Testis (tissue), 3 donors: ENCODE results near the gene TAMALIN. TPM values are rescaled to one million over a fixed set of nuclear protein-coding genes. Genes with fewer than 3 reads are reported as not detected.

Experiments used
- DNase-seq: peaks from one replicate; pipeline ENCODE4 v3.0.0-alpha.2; 2019
- H3K27ac ChIP-seq, 2 donors: fragments of 200-600 bp; sonication (generic); one replicate each; pipeline ENCODE4 v1.5.1; 2019
- H3K27me3 ChIP-seq: fragments of 200-600 bp; sonication (generic); one replicate; pipeline ENCODE4 v1.5.1; 2019
- H3K36me3 ChIP-seq: fragments of 200-600 bp; sonication (generic); one replicate; pipeline ENCODE4 v1.5.1; 2017; ENCODE audit warnings: low read depth; ENCODE audit errors: missing control alignments
- H3K4me1 ChIP-seq: fragments of 200-600 bp; sonication (generic); one replicate; pipeline ENCODE4 v1.5.1; 2019
- H3K4me3 ChIP-seq, 2 donors: fragments of 200-600 bp; sonication (generic); one replicate each; pipeline ENCODE4 v1.5.1; 2017 to 2019
- H3K9me3 ChIP-seq: fragments of 200-600 bp; sonication (generic); one replicate; pipeline ENCODE4 v1.5.1; 2017
- POLR2A ChIP-seq: fragments of 450-650 bp; IDR thresholded peaks from one replicate; pipeline ENCODE4 v1.6.1; 2017; ENCODE audit warnings: antibody characterized with exemption, mild to moderate bottlenecking, moderate library complexity
- WGBS, 2 donors: methylation state at CpG; one replicate each; pipeline ENCODE4 v1.1.5; 2018; 5-methylcytosine and 5-hydroxymethylcytosine counted together
- intact Hi-C: fragments of 100-400 bp; cut with DNase I; formaldehyde crosslinking; loops from one replicate; pipeline ENCODE4 v1.15.1; 2023; ENCODE audit warnings: low total_unique reads
- polyA plus RNA-seq: library from polyadenylated mRNA; stranded (reverse); fragments of 350-450 nt; fragmentation: Illumina TruSeq; extraction: RNeasy Lipid Tissue Mini Kit (QIAGEN cat#74804); gene quantifications from one replicate; pipeline ENCODE4 v1.2.3, GENCODE V29; 2014; ENCODE audit warnings: low read depth, low replicate concordance; ENCODE audit not compliant: insufficient read depth
- total RNA-seq, 2 donors: library from RNA; depleted of rRNA; stranded (reverse); fragments of >200 nt; gene quantifications; one replicate each; pipeline ENCODE4 v1.2.3, GENCODE V29; 2016
- TF ChIP-seq, protein P1 (sequence below), 3 experiments: fragments of 450-650 bp in 2 of 3; fragments of 200-600 bp in 1 of 3; sonication (generic) in 1 of 3; IDR thresholded peaks; one replicate each; pipeline ENCODE4 v1.5.1; 2016 to 2019; ENCODE audit warnings: antibody characterized with exemption in 3 of 3, mild to moderate bottlenecking in 2 of 3, moderate library complexity in 1 of 3

Gene TAMALIN
- total and polyA plus RNA-seq, 3 donors from 2014 or later, result 7.7 to 10.4 (median 8.9) TPM

DNA sequence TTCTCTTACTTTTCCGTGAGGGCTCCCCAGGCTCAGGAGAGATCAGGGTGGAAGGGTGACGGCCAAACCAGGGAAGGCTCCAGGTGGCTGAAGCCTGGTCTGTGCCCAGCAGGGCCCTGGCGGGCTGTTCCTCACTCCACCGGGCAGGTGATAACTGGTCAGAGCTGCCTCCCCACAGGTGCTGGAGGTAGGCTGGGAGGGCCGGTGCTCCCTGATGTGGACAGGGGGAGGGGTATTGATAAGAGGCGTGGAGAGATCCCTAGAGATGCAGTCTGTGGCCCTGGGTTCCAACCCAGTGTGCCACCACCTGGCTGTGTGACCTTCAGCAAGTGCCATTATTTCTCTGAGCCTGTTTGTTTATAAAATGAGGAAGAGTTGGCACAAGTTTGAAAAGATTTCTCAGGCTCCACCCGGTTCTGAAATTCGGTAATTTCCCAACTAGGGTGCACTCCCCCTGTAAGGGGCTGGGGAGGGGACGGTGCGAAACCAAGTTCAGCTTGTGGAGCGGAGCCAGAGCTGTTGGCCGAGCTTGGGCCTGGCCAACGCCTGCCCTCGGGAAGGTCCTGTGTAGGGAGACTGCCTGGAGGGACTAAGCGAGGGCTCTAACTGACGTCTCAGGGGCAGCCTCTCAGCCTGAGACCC is 43.5 kb downstream of the TAMALIN start:
- H3K27me3 ChIP-seq, result no peaks in the 10 kb centered on the region
- H3K36me3 ChIP-seq, result no peaks in the 10 kb centered on the region
- peak overlapping the region; percentile 94 to 96 for H3K27ac ChIP-seq
- no peaks in the 10 kb centered on the region for H3K9me3 ChIP-seq
- peak overlapping the region; percentile 72 to 80 for H3K4me3 ChIP-seq
- intact Hi-C loops, result no loop called here
- TF ChIP-seq, protein P1, sequence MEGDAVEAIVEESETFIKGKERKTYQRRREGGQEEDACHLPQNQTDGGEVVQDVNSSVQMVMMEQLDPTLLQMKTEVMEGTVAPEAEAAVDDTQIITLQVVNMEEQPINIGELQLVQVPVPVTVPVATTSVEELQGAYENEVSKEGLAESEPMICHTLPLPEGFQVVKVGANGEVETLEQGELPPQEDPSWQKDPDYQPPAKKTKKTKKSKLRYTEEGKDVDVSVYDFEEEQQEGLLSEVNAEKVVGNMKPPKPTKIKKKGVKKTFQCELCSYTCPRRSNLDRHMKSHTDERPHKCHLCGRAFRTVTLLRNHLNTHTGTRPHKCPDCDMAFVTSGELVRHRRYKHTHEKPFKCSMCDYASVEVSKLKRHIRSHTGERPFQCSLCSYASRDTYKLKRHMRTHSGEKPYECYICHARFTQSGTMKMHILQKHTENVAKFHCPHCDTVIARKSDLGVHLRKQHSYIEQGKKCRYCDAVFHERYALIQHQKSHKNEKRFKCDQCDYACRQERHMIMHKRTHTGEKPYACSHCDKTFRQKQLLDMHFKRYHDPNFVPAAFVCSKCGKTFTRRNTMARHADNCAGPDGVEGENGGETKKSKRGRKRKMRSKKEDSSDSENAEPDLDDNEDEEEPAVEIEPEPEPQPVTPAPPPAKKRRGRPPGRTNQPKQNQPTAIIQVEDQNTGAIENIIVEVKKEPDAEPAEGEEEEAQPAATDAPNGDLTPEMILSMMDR (IDR thresholded peaks at IDR 0.05), result no peak
- no peak for TF ChIP-seq POLR2A
- H3K4me1 ChIP-seq, result peaks cover 44% of the 10 kb centered on the region
- DNase-seq, result no peak
- 24 to 26% methylated on average over 15 to 16 of the region's 16 CpGs for WGBS, 2 donors

DNA sequence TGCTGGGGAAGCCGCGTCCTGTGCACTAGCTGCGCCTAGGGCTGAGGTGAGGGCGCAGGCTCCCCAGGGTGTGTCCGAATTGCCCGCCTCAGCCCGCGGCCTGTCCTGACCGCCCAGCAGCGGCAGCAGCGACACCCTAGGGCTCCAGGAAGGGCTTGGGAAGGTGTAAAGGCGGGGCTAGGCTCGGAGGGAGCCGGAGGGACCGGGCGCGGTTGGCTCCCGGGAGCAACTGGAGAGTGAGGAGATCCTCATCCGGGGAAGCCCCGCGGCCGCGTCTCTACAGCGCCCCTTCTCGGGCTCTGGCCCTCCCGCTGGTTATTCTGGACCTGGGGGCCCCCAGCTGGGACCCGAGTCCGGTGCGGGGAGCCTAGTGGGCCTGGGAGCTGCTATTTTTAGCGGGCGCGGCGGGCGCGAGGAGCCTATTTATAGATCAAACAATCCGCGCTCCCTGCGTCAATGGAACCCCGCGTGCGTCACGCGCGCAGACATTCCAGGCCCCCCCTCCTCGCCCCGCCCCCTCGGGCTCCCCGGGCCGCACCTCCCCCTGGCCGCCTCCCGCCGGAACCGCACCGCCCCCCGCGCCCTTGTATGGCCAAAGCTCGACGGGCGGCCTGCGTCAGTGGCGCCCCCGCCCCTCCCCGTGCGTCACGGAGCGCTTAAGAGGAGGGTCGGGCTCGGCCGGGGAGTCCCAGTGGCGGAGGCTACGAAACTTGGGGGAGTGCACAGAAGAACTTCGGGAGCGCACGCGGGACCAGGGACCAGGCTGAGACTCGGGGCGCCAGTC is 44.2 kb downstream of the TAMALIN start, which contains the start of gene NR4A1:
TSS of gene NR4A1 (plus strand) at position 685 of the 784 bp plus-strand sequence. CDS start 2,887 bp downstream, outside the sequence.
- intact Hi-C loops, result no loop called here
- Histone ChIP-seq H3K27ac (peak within 1 kb of the TSS; percentile 94 to 96), H3K4me3 (peak within 1 kb of the TSS; percentile 72 to 80), H3K27me3 (no peaks in the 10 kb centered on the region), H3K36me3 (no peaks in the 10 kb centered on the region), H3K9me3 (no peaks in the 10 kb centered on the region), H3K4me1 (peaks cover 37% of the 10 kb centered on the region)
- TF ChIP-seq, protein P1 (IDR thresholded peaks at IDR 0.05), result no peak
- peak; percentile 96 for TF ChIP-seq POLR2A
- DNase-seq, result peak; percentile 98
- WGBS, 2 donors, result 1 to 2% methylated on average over 13 to 57 of the region's 77 CpGs

DNA sequence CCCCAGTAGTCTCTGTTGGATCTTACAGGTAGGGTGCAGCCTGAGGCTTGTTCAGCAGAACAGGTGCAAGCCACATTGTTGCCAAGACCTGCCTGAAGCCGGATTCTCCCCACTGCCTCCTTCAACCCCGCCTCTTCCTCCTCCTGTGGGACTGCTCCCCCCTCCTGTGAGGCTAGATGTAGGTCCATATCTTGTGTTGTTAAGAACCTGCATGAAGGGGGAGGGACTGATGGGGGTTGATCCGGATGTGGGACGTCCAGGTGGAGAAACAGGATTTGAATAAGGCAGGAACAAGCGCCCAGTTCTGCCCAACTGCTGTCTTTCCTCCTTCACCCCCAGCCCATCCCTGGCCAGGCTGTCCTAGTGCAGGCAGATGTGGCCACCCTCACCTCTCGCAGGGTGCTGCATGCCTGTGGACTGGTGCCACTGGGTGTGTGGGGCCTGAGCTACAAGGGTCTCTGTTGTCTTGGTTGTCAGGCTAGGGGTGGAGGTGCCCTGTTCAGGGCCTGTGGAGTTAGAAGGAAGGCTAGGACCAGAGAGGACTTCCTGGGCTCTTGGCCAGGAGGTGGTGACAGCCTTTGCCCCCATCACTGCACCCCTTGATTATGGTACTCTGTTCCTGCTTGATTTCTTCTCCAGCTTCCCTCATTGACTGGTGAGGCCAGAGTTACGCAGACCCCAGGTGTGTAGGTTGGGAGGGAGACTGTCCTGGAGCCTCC is 45.9 kb downstream of the TAMALIN start:
- H3K4me3 ChIP-seq, result peak overlapping the region; percentile 72 to 80

DNA sequence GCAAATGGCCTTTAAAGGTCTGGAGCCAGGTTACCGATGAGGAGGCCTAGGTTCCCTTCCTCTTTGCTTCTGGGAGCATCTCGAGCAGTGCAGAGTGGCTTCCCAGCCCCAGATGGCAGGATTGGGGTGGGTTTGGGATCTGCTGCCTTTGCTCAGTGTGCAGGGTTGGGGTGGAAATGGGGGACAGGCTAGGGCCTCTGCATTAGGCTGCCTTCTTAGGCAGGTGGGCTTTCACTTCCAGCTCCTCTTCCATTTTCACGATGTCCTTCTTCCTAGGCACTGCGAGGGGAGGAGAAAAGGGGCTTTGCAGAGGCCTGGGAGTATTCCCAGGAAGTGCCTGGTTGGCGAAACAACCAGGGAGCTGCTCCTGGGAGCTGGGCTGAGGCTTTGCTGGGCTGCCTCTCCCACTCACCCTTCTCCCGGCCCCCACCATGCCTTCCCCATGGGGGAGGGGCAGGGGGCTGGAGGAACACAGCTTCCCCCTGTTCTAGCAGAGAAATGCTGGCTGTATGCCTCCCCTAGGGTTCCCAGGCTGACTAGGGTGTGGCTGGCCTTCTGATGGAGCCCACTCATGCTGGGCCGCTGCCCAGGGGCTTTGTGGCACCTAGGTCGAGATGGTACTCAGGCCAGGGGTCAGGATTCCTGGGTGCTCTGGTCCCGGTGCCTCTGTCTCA is 46.9 kb downstream of the TAMALIN start:
- DNase-seq, result no peak
- Histone ChIP-seq H3K27ac (peak overlapping the region; percentile 94 to 96), H3K4me1 (peaks cover 37% of the 10 kb centered on the region), H3K36me3 (no peaks in the 10 kb centered on the region), H3K9me3 (no peaks in the 10 kb centered on the region), H3K4me3 (peak overlapping the region; percentile 72 to 80), H3K27me3 (no peaks in the 10 kb centered on the region)
- intact Hi-C loops, result no loop called here
- TF ChIP-seq, protein P1 (IDR thresholded peaks at IDR 0.05), result no peak
- TF ChIP-seq POLR2A, result no peak
- 79 to 87% methylated on average over 8 to 9 of the region's 9 CpGs for WGBS, 2 donors

More for the DNA sequence above, 45.9 kb downstream of the TAMALIN start:
- peak overlapping the region; percentile 94 to 96 for H3K27ac ChIP-seq
- H3K4me1 ChIP-seq, result peaks cover 37% of the 10 kb centered on the region
- H3K27me3 ChIP-seq, result no peaks in the 10 kb centered on the region
- TF ChIP-seq, protein P1 (IDR thresholded peaks at IDR 0.05), result no peak
- no peak for TF ChIP-seq POLR2A
- no peak for DNase-seq
- intact Hi-C loops, result no loop called here
- no peaks in the 10 kb centered on the region for H3K36me3 ChIP-seq
- H3K9me3 ChIP-seq, result no peaks in the 10 kb centered on the region
- WGBS, 2 donors, result 49% methylated on average over 7 of the region's 7 CpGs
